Ovary (tissue), 3 donors: ENCODE results near the gene PPM1B.

Experiments
- EP300 ChIP-seq: sonication (generic); formaldehyde crosslinking; IDR thresholded peaks from one replicate; pipeline ENCODE4 v1.6.1; 2017; ENCODE audit warnings: antibody characterized with exemption
- POLR2A ChIP-seq: fragments of 450-650 bp; IDR thresholded peaks from one replicate; pipeline ENCODE4 v1.6.1; 2017; ENCODE audit warnings: antibody characterized with exemption, mild to moderate bottlenecking, moderate library complexity
- TF ChIP-seq, protein P1 (sequence below), 3 donors: fragments of 450-650 bp in 2 of 3; fragments of 200-600 bp in 1 of 3; IDR thresholded peaks; one replicate each; pipeline versions ENCODE4 v1.5.1 to v1.8.0; 2016 to 2022; ENCODE audit warnings: antibody characterized with exemption in 3 of 3, mild to moderate bottlenecking in 1 of 3
- donor health status: DM: no; HTN: no; CAD: no.

DNA sequence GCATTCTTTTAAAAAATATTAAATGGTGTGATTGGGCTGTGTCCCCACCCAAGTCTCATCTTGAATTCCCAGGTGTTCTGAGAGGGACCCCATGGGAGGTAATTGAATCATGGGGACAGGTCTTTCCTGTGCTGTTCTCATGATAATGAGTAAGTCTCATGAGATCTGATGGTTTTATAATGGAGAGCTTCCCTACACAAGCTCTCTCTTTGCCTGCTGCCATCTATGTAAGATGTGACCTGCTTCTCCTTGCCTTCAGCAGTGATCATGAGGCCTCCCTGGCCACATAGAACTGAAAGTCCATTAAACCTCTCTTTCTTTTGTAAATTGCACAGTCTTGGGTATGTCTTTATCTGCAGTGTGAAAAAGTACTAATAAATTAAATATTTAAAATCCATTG is 10.3 kb downstream of the PPM1B start:
- no peak for TF ChIP-seq EP300
- TF ChIP-seq, protein P1, sequence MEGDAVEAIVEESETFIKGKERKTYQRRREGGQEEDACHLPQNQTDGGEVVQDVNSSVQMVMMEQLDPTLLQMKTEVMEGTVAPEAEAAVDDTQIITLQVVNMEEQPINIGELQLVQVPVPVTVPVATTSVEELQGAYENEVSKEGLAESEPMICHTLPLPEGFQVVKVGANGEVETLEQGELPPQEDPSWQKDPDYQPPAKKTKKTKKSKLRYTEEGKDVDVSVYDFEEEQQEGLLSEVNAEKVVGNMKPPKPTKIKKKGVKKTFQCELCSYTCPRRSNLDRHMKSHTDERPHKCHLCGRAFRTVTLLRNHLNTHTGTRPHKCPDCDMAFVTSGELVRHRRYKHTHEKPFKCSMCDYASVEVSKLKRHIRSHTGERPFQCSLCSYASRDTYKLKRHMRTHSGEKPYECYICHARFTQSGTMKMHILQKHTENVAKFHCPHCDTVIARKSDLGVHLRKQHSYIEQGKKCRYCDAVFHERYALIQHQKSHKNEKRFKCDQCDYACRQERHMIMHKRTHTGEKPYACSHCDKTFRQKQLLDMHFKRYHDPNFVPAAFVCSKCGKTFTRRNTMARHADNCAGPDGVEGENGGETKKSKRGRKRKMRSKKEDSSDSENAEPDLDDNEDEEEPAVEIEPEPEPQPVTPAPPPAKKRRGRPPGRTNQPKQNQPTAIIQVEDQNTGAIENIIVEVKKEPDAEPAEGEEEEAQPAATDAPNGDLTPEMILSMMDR (IDR thresholded peaks at IDR 0.05): no peak
- no peak for TF ChIP-seq POLR2A
